MG63 (cell line): ENCODE measurements around the gene KCNMA1. TPM values are rescaled to one million over a fixed set of nuclear protein-coding genes. Genes with fewer than 3 reads are reported as not detected.

Source experiments
- DNase-seq: peaks from one replicate; pipeline ENCODE4 v3.0.0-alpha.2; 2020
- H3K27me3 ChIP-seq: fragments of 250-450 bp; sonication (Bioruptor Pico); 2 replicates; pipeline ENCODE4 v1.5.1; 2020; ENCODE audit warnings: mild to moderate bottlenecking, moderate library complexity
- H3K36me3 ChIP-seq: fragments of 250-450 bp; sonication (Bioruptor Pico); 2 replicates; pipeline ENCODE4 v1.5.1; 2020; ENCODE audit warnings: mild to moderate bottlenecking, moderate library complexity
- H3K4me3 ChIP-seq: fragments of 250-450 bp; sonication (Bioruptor Pico); 2 replicates; pipeline ENCODE4 v1.5.1; 2020; ENCODE audit warnings: mild to moderate bottlenecking, moderate library complexity
- H3K9me3 ChIP-seq: fragments of 250-450 bp; sonication (Bioruptor Pico); 2 replicates; pipeline ENCODE4 v1.5.1; 2020; ENCODE audit warnings: mild to moderate bottlenecking, moderate library complexity
- total RNA-seq: library from RNA; depleted of rRNA; stranded (reverse); fragments of >200 nt; shearing (Covaris generic); gene quantifications from 2 replicates; pipeline ENCODE4 v1.2.3, GENCODE V29; 2014; ENCODE audit warnings: low replicate concordance

KCNMA1 gene
- total RNA-seq, 1 experiment from 2014 or later, result 40.8 TPM

DNA sequence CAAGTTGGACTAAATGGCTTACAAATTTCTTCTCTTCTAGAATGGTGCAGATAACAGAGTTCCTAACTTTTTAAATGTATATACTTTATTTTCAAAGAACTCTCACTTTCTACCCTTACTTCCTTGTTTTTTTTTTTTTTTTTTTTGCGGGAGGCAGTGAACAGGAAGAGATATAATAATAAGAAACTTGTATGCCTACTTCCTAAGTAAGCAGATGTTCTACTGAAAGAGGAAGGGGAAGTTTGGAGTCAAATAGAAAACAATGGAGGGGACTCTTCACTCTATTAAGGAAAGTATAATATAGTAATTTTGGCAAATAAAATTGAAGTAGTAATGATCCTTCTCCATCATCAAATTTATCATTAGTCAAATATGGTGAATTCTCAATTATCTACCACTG is 754.0 kb downstream of the KCNMA1 start:
- Histone ChIP-seq H3K27me3 (no peaks in the 10 kb centered on the region), H3K4me3 (no peak overlapping the region), H3K36me3 (peaks cover 9% of the 10 kb centered on the region), H3K9me3 (no peaks in the 10 kb centered on the region)
- DNase-seq, result no peak

GRCh38 chr10:76882796-76883195 is 754.8 kb downstream of the KCNMA1 start:
- no peak for DNase-seq
- H3K4me3 ChIP-seq, result no peak overlapping the region
- H3K36me3 ChIP-seq, result peaks cover 7% of the 10 kb centered on the region
- no peaks in the 10 kb centered on the region for H3K9me3 ChIP-seq
- no peaks in the 10 kb centered on the region for H3K27me3 ChIP-seq

GRCh38 chr10:76882245-76882644 is 755.4 kb downstream of the KCNMA1 start:
- Histone ChIP-seq H3K27me3 (no peaks in the 10 kb centered on the region), H3K36me3 (peaks cover 5% of the 10 kb centered on the region), H3K9me3 (no peaks in the 10 kb centered on the region), H3K4me3 (no peak overlapping the region)
- no peak for DNase-seq

- no peak for DNase-seq
- Histone ChIP-seq H3K4me3 (no peak overlapping the region), H3K36me3 (no peaks in the 10 kb centered on the region; the same call in 1 of the 2 replicates), H3K9me3 (no peaks in the 10 kb centered on the region), H3K27me3 (no peaks in the 10 kb centered on the region)
These were observed 756.0 kb downstream of the KCNMA1 start for GRCh38 chr10:76881477-76882220.

DNA sequence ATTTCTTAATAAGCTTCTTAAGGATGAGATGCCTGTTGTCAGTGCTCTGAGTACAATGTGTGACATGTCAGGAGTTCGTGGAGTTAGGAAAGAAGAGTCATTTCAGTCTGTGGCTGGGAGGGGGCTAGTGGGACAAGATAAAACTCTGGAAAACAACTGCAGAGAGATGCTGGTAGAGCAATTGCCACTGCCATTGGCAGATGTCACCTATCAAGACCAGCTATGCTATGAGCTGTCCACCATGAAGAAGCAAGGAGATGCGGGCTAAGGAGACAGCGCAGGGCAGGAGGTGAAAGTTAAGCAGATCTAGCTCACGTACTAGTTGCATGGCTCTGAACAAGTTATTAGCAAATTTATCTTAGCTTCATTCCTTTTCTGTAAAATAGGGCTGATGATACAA is 756.7 kb downstream of the KCNMA1 start:
- Histone ChIP-seq H3K27me3 (no peaks in the 10 kb centered on the region), H3K36me3 (no peaks in the 10 kb centered on the region), H3K9me3 (no peaks in the 10 kb centered on the region), H3K4me3 (no peak overlapping the region)
- DNase-seq, result no peak

DNA sequence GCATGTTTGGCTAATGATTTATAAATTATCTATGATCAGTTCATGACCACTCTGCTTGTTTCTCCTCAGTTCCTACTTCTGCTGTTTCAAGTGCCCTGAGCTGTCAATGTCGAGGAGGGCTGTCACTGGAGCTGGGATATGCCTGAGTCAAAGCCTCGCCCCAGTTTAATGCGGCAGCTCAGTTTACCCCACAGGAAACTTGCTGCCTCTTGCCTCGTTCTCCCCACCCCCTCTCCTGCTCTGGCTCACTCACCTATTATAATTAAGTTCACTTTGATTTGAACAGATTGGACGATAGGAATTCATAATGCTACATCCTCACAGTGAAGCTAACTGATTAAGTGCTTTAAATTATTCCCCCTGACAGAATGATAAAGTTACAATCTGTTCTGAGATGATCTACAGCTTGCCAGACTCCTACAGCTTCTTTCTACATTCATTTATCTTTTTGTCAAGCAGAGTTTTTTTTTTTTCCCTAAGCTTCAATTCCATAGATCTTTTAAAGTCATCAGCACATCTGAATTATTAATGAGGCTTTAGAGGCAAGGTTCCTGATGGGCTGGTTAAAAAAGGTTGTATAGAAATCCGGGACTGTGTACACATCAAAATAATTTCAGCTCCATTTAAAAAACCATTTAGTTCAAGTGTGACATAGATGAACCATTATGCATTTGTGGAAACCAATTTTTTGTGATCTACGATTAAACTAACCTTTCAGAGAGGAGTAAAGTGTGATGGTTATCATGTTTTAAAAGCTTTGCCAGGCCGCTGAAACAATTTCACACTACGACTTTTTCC is 758.3 kb downstream of the KCNMA1 start:
- Histone ChIP-seq H3K4me3 (no peak overlapping the region), H3K36me3 (no peaks in the 10 kb centered on the region), H3K27me3 (no peaks in the 10 kb centered on the region), H3K9me3 (no peaks in the 10 kb centered on the region)
- no peak for DNase-seq

- Histone ChIP-seq H3K4me3 (no peak overlapping the region), H3K27me3 (no peaks in the 10 kb centered on the region), H3K36me3 (no peaks in the 10 kb centered on the region), H3K9me3 (no peaks in the 10 kb centered on the region)
- no peak for DNase-seq
These were observed 759.1 kb downstream of the KCNMA1 start for GRCh38 chr10:76878514-76878913.

- no peaks in the 10 kb centered on the region for H3K27me3 ChIP-seq
- no peaks in the 10 kb centered on the region for H3K9me3 ChIP-seq
- no peak for DNase-seq
- no peaks in the 10 kb centered on the region for H3K36me3 ChIP-seq
- no peak overlapping the region for H3K4me3 ChIP-seq
These were observed 762.7 kb downstream of the KCNMA1 start for GRCh38 chr10:76874896-76875295.

DNA sequence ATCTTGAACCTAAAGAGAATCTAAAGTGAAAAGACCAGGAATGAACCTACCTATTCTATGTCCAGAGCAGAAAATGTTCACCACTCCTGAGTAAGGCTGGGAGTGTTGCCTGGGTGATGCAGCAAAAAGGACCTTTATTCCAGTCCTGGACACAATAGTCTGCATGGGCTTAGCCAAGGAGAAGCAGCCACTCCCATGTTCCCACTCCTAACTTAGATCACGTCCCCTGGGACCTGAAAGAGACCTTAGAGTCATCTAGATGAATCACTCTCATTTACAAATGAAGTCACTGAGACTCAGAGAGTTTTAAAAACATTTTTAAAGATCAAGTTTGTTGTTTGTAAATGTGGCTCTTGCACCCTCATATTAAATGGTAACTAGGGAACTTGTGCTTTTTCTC is 763.4 kb downstream of the KCNMA1 start:
- H3K27me3 ChIP-seq, result no peaks in the 10 kb centered on the region
- peak; percentile 40 for DNase-seq
- no peaks in the 10 kb centered on the region for H3K9me3 ChIP-seq
- no peak overlapping the region for H3K4me3 ChIP-seq
- H3K36me3 ChIP-seq, result no peaks in the 10 kb centered on the region

GRCh38 chr10:76871697-76872295 is 765.8 kb downstream of the KCNMA1 start:
- Histone ChIP-seq H3K27me3 (no peaks in the 10 kb centered on the region), H3K9me3 (no peaks in the 10 kb centered on the region), H3K36me3 (no peaks in the 10 kb centered on the region), H3K4me3 (no peak overlapping the region)
- DNase-seq, result no peak

DNA sequence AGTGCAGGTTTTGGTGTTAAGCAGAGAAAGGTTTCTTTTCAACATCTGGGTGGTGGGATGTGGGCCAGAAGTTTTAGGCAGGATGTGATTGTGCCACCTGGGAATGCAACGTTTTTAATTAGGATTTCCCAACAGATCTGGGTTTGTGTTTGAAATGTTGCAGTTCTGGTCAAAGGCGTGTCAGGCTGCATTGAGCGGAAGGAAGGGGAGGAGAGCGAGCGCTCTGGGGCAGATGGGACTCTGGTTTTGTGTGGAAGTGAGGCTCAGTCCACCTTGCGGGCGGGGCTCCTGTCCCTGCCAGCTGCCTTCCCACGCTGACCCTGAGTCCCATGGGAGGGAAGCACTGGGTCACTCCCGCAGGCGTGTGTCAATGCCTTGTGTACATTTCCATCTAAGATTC is 767.7 kb downstream of the KCNMA1 start:
- Histone ChIP-seq H3K9me3 (no peaks in the 10 kb centered on the region), H3K4me3 (no peak overlapping the region)

DNA sequence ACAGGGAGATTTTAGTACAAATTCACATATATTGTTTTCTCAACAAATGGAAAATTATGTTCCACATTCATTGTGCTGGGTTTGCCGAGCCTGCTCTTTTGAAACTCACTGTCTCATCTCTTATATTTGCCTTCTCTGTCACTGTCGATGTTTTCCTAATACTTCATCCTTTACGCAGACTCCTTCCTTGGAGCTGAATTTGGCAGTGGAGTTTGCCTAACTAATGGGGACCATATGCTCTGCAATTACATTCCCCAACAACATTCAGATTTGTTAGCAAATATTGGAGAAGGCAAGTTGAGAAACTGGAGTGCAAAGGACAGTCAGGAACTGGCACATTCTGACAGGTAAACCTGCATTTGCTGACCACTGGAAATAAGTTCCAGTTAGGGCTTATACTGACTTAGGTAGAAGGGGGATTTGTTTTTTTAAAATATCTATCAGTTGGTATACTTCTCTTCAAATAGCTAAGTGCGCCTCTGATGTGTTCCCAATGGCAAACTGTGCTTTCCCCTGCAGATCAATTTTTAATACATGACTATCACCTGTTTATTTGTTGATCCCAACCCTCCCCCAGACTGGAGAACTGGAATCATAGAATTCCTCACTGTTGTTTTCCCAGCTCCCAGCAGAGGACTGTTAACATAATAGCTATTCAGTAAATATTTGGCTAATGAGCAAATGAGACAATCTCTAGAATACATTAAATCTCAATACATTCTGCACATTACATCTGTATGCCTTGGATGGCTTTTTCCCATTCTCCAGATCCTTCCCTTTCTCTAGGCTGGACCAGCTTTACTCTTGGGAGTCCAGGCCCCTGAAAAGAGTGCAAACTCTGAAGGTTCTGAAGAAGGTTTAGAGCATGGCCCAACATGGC is 769.3 kb downstream of the KCNMA1 start:
- Histone ChIP-seq H3K27me3 (no peaks in the 10 kb centered on the region), H3K9me3 (no peaks in the 10 kb centered on the region), H3K36me3 (no peaks in the 10 kb centered on the region), H3K4me3 (no peak overlapping the region)
- no peak for DNase-seq

More for the DNA sequence above, 767.7 kb downstream of the KCNMA1 start:
- H3K36me3 ChIP-seq, result no peaks in the 10 kb centered on the region
- H3K27me3 ChIP-seq, result no peaks in the 10 kb centered on the region
- DNase-seq, result no peak

DNA sequence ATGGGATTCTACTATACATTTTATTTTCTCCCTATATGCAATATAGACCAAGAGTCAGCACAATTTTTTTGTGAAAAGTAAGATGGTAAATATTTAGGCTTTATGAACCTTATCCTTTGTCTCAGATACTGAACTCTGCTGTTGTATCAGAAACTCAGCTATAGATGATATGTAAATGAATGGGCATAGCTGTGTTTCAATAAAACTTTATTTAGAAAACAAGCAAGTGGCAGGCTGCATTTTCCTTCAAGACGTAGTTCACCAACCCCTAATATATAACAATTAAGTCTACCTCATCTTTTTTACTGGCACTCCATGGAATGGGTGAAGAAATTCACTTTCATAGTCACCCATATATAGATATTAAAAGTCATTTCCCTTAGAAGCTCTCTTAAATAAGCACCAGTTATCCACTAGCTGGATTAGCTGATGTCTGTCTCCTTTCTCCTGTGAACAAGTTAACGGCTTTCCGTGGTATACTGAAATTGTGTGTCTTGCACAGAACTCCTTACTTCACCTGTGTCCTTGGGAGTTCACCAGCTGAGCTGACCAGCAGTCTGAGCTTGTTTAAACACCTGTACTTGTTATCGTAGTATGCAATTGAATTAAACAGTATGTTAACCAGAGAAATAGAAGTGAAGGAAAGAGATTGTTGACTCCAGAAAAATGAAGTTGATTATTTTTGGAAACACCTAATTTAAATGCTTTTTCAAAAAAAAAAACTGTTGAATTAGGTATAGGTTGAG is 770.6 kb downstream of the KCNMA1 start:
- no peak for DNase-seq
- Histone ChIP-seq H3K27me3 (no peaks in the 10 kb centered on the region), H3K9me3 (no peaks in the 10 kb centered on the region), H3K4me3 (no peak overlapping the region), H3K36me3 (no peaks in the 10 kb centered on the region)

DNA sequence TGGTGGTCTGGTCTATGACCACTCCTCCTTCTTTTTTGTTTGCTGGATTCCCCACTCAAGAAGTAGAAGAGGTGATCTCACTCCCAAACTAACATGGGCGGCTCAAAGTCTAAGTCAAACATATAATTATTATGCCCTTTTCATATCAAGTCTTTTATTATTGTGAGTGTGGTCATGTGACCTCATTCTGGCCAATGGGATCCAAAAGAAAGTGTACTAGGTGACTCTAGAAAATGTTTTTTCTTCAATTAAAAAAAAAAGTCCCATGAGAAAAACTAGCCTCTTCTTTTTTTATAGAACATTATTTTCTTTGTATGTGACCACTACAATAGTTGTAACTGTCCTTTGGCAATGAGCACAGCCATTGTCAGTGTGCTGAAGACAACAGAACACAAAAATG is 772.7 kb downstream of the KCNMA1 start:
- H3K4me3 ChIP-seq, result no peak overlapping the region
- DNase-seq, result no peak
- H3K9me3 ChIP-seq, result no peaks in the 10 kb centered on the region
- H3K27me3 ChIP-seq, result no peaks in the 10 kb centered on the region
- no peaks in the 10 kb centered on the region for H3K36me3 ChIP-seq

GRCh38 chr10:76858721-76859120 is 778.9 kb downstream of the KCNMA1 start:
- H3K4me3 ChIP-seq, result no peak overlapping the region
- no peak for DNase-seq
- no peaks in the 10 kb centered on the region for H3K36me3 ChIP-seq
- H3K9me3 ChIP-seq, result no peaks in the 10 kb centered on the region
- H3K27me3 ChIP-seq, result no peaks in the 10 kb centered on the region

DNA sequence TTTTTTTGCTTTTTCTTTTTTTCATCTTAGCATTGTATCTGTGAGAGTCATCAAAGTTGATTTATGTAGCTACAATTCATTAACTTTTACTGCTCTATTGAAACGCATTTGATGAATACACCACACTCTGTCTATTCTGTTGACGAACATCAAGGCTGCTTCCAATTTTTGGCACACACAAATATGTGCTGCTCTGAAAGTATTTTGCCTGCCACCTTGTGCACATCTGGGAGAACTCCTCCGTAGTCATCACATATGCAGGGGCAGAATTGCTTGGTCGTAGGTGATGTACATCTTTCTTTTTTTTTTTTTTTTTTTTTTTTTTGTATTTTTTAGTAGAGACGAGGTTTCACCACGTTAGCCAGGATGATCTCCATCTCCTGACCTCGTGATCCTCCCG is 796.8 kb downstream of the KCNMA1 start:
- Histone ChIP-seq H3K36me3 (no peaks in the 10 kb centered on the region), H3K4me3 (no peak overlapping the region), H3K27me3 (no peaks in the 10 kb centered on the region), H3K9me3 (no peaks in the 10 kb centered on the region)
- DNase-seq, result no peak
